Measurements from ENCODE around the gene SSC4D. TPM values are rescaled to one million over a fixed set of nuclear protein-coding genes. Genes with fewer than 3 reads are reported as not detected.

The SSC4D gene
- total and polyA plus RNA-seq, 9 of the 15 experiments (the other 6 are each of a cell fraction or from before 2014, with no cell fraction given): 0.06 to 1.1 (median 0.85) TPM; not detected in 1

- TF ChIP-seq MGA (IDR thresholded peaks at IDR 0.05) (peak; percentile 20; the same call in 1 of the 2 replicates), IFI16 (CRISPR knock-in tag; IDR thresholded peaks at IDR 0.05) (no peak), PTBP1 (IDR thresholded peaks at IDR 0.05; ENCODE audit: low read depth, low read length) (no peak), PCBP2 (IDR thresholded peaks at IDR 0.05; ENCODE audit: low read depth, low read length, poor library complexity, severe bottlenecking) (no peak), CSDE1 (IDR thresholded peaks at IDR 0.05) (no peak), MYNN (IDR thresholded peaks at IDR 0.05) (peak; percentile 30; the same call in 1 of the 2 replicates), MYNN (CRISPR knock-in tag; IDR thresholded peaks at IDR 0.05) (no peak), CTBP1 (IDR thresholded peaks at IDR 0.05; ENCODE audit: borderline replicate concordance) (peak; percentile 53; the same call in 1 of the 2 replicates), DPF2 (IDR thresholded peaks at IDR 0.05) (peak; percentile 73), VEZF1 (CRISPR knock-in tag; IDR thresholded peaks at IDR 0.05) (peak; percentile 71), SPI1 (IDR thresholded peaks at IDR 0.05; ENCODE audit: borderline replicate concordance, low read depth, low read length) (peak; percentile 18; the same call in 1 of the 2 replicates)
- TF ChIP-seq, protein P1, sequence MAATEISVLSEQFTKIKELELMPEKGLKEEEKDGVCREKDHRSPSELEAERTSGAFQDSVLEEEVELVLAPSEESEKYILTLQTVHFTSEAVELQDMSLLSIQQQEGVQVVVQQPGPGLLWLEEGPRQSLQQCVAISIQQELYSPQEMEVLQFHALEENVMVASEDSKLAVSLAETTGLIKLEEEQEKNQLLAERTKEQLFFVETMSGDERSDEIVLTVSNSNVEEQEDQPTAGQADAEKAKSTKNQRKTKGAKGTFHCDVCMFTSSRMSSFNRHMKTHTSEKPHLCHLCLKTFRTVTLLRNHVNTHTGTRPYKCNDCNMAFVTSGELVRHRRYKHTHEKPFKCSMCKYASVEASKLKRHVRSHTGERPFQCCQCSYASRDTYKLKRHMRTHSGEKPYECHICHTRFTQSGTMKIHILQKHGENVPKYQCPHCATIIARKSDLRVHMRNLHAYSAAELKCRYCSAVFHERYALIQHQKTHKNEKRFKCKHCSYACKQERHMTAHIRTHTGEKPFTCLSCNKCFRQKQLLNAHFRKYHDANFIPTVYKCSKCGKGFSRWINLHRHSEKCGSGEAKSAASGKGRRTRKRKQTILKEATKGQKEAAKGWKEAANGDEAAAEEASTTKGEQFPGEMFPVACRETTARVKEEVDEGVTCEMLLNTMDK (IDR thresholded peaks at IDR 0.05; ENCODE audit: borderline replicate concordance, insufficient read depth, low read depth, low read length, poor library complexity, severe bottlenecking): no peak
Measured at GRCh38 chr7:76428868-76429805, 19.6 kb upstream of the SSC4D start (continued).

All from K562 (cell line).